Bladder microvascular endothelial cell (primary cell): ENCODE data around the gene ANKRD13C. TPM values are rescaled to one million over a fixed set of nuclear protein-coding genes. Genes with fewer than 3 reads are reported as not detected.

ENCODE experiments used
- total RNA-seq: library from RNA; depleted of rRNA; stranded (reverse); fragments of >200 nt; gene quantifications from 2 replicates; pipeline ENCODE4 v1.2.3, GENCODE V29; 2014

The ANKRD13C gene
- total RNA-seq = 18.6 and 25.7 TPM in 2 replicates

GRCh38 chr1:70354332-70355110 lies at the start of gene ANKRD13C:
Gene ANKRD13C (minus strand): TSS chr1:70354722. CDS start chr1:70354408, 314 bp downstream.

GRCh38 chr1:70221238-70222121 lies 133.0 kb downstream of the ANKRD13C start, which contains the start of gene SRSF11:
Gene SRSF11 (plus strand): TSS chr1:70221380. CDS start chr1:70221637, 257 bp downstream.

Other genes starting within 250 kb of the ANKRD13C start
- gene LRRC40, start 149.1 kb downstream of the ANKRD13C start, total RNA-seq = 19.4 and 28.6 TPM in 2 replicates
- gene SRSF11, start 133.3 kb downstream of the ANKRD13C start, total RNA-seq = 74.8 and 171 TPM in 2 replicates
- gene CTH, start 56.5 kb upstream of the ANKRD13C start, total RNA-seq = 0.76 and 0.81 TPM in 2 replicates